ENCODE data around the gene BECN2.

Gene BECN2

DNA sequence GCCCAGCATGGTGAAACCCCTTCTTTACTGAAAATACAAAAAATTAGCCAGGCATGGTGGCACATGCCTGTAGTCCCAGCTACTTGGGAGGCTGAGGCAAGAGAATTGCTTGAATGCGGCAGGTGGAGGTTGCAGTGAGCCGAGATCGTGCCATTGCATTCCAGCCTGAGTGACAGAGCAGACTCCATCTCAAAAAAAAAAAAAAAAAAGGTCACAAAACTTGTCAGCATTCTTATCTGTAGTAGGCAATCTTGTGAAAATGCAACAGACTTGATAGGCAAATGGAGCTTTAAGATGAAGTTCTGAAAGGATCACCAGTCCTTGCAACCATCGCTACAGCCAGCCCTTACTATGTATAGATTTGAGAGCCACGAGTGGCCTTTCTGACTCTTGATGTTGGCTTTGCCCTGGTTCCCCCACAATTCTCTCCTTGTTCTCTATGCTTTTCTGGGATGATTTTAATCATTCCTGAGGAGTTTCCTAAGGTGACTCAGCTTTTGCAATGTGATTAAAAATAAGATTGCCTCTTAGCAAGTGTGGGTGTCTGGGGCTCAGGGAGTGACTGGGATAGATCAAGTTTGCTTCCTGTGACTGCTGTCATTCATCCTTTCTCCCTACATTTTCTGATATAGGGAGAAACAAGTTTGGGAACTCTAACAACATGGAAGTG, 48.4 kb downstream of the BECN2 start:
- no peaks in the 10 kb centered on the region for H3K27me3 ChIP-seq (ENCODE audit: control insufficient read depth, insufficient read depth, low read length)
- H3K9ac ChIP-seq (ENCODE audit: low read length): no peak overlapping the region
- H3K9me3 ChIP-seq (ENCODE audit: control insufficient read depth, low read length): no peaks in the 10 kb centered on the region
- no peaks in the 10 kb centered on the region for H3K36me3 ChIP-seq (ENCODE audit: control insufficient read depth, insufficient read depth, low read length)
- H3K4me1 ChIP-seq (ENCODE audit: control insufficient read depth, insufficient read depth, low read length): no peaks in the 10 kb centered on the region
- no peak overlapping the region for H3K4me3 ChIP-seq (ENCODE audit: low read length)

DNA sequence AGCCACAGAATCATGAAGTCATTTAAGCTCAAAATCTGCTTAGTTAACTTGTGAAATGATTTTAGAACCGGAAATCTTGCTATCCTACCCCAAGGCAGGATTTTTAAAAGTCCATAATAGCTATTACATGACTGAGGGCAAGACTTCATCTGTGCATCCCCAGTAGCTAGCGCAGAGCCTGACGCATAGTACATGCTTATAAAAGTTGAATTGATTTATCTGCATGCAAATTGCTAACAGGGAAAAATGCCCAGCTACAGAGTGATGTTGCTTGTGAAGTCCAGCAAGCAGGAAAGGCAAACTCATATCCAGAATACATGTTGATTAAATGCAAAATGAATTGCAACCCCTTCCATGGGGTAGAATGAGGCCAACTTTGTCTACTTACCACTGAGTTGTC, 49.4 kb downstream of the BECN2 start:
- Histone ChIP-seq H3K4me3 (ENCODE audit: low read length) (no peak overlapping the region), H3K9ac (ENCODE audit: low read length) (no peak overlapping the region), H3K4me1 (ENCODE audit: control insufficient read depth, insufficient read depth, low read length) (no peaks in the 10 kb centered on the region), H3K9me3 (ENCODE audit: control insufficient read depth, low read length) (no peaks in the 10 kb centered on the region), H3K27me3 (ENCODE audit: control insufficient read depth, insufficient read depth, low read length) (no peaks in the 10 kb centered on the region), H3K36me3 (ENCODE audit: control insufficient read depth, insufficient read depth, low read length) (no peaks in the 10 kb centered on the region)

All from mucosa of stomach (tissue), 1 donor.